HG03378 (cell line): ENCODE results near the gene LZTS3.
"Not testable (repeated sequence)": the region's sequence is repeated elsewhere in the genome, so short reads cannot be mapped to it uniquely, and the experiment has no call there.

Experiments
- ATAC-seq: cut with Tn5 transposase; IDR thresholded peaks from one replicate; pipeline ENCODE4 v1.9.1; 2021; ENCODE audit warnings: mild to moderate bottlenecking, moderate library complexity; ENCODE audit not compliant: unreplicated experiment

Gene LZTS3

DNA sequence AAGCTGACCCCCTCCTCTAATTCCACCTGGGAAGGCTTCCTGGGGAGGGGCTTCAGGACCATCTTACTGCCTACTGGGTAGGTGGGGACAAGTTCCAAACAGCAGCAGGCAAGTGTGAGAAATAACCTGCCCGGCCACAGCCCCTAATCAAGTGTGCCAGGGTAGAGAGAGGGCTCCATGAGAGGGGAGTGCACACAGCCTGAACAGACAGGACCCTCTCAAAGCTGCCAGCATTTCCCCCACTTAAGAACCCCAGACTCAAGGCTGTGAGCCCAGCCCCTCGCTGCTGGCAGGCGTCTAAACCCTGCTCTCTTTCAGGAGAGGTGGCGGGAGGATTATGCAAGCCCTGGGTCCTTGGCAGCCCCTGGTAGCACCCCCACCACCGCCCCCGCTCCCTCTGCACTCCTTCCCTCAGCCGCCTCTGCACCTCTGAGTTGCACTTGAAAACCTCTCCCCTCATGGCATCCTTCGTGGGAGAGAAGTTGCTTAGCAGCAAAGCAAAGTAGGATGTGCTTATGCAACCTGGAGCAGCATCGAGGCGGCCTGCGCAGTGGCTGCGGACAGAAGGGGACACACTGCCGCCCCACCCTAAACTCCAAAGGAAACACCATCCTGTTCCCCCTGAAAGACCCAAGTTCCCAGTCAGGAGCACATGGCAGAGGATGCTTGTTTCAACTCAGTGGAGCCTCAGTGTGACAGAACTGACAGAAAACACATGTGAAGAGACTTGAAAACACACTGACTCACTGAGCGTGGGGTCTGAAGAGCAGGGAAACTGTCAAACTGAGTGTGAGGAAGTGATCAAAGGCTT lies 20.7 kb upstream of the LZTS3 start:
- no peak for ATAC-seq

DNA sequence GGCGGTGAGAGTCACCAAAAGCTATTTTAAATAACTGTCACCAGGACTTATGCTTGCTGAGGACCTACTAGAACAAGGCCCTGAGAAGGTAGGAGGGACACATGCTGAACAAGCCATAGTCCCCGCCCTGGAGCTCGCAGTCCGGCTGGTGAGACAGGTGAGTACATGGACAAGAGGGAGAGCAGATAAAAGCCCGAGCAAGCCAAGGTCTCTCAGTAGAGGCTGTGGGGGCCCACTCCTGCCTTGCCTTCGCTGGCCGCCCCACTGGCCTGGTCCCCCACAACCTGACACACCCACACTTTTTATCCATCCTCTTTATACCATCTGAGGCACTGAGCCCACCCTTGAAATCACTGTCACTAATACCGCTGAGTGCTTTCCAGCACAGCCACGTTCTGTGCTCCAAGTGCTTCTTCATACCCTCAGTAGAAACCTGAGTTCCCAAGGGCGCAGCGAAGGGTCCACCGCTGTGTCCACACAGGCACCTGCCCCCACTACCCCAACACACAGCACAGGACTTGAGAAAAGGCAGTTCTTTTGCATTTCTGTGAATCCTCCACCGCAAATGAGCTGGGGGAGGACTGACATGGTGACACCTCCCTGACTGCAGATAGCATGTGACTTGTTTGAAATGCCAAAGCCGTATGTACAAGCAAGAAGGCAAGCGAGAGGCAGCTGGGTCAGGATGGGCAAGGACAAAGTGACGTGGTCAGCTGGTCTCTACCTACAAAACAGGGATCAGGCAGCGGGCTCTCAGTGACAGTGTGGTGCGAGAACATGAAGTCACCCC lies 19.1 kb upstream of the LZTS3 start:
- ATAC-seq = no peak

DNA sequence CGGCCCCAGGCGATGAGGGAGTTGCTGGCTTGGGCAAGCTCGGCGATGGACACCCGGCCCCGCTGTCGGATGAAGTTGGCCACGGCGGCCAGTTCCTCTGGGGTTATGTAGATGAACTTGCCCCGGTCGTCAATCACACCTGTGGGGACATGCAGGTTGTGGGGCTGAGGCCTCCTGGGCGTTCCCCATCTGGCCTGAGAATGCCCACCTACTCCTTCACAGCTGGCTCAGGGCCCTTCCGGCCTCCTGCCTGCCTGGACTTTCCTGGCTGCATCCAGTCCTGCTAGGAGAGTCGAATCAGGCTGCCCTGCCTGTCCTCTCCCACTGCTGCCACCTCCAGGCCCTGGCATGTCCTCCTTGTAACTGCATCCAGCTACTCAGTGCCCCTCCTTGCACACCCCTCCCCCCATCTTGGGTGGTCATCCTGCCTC lies 17.3 kb upstream of the LZTS3 start:
- no peak for ATAC-seq

DNA sequence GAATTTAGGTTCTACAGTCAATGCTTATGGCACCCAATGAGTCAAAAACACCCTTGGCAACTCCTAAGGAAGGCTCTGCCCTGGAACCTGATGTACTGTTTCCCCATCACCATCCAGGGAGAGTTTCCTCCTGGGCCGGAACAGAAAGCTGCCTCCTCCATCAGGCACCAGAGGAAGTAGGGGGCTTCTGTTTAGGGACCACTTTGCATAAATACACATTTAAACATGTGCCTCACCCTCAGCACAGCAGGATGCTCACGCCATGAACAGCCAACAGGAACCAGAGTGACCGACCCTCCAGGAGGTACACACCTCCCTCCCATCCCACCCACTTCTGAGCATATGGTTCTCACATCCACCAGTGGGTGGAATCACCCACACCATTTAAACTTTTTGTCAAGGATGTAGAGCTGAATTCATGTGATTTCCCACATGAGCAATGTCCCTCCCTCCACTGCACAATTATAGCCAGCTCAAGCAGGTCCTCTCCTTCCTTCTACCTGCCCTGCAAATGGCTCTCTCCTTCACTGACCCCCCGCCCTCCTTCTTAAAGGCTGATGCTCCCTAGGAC lies 16.3 kb upstream of the LZTS3 start:
- no peak for ATAC-seq

DNA sequence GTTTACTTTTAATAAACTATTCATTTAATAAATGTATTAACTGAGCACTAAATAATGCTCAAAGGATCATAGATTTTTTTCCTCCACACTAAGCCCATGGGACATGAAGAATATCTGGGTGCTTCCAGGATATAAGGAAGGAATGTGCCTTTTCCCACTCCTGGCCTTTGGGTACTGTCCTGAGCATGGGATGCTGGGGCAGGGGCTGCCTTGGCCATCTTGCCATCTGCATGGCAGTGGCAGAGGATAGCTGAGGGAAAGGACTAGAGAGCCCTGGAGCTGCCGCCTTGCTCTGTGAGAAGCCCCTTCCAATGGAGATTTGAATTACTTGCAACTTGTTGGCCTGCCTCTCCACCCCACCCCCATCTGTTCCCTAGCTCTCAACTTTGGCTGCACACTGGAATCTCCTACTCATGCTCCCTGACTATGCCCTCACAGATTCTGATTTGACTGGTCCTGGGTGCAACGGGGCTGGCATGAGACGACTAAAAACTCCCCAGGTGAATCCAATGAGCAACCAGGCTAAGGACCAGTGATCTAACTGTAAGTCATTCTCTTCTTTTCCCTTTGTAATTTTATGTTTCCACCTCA lies 15.6 kb upstream of the LZTS3 start:
- no peak for ATAC-seq

DNA sequence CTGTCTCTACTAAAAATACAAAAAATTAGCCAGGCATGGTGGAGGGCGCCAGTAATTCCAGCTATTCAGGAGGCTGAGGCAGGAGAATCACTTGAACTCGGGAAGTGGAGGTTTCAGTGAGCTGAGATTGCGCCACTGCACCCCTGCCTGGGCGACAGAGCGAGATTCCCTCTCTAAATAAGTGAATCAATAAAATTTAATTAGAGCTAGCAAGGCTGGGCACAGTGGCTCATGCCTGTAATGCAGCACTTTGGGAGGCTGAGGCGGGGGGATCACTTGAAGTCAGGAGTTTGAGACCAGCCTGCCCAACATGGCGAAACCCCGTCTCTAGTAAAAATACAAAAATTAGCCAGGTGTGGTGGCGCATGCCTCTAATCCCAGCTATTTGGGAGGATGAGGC lies 14.5 kb upstream of the LZTS3 start:
- ATAC-seq = not testable (repeated sequence)

DNA sequence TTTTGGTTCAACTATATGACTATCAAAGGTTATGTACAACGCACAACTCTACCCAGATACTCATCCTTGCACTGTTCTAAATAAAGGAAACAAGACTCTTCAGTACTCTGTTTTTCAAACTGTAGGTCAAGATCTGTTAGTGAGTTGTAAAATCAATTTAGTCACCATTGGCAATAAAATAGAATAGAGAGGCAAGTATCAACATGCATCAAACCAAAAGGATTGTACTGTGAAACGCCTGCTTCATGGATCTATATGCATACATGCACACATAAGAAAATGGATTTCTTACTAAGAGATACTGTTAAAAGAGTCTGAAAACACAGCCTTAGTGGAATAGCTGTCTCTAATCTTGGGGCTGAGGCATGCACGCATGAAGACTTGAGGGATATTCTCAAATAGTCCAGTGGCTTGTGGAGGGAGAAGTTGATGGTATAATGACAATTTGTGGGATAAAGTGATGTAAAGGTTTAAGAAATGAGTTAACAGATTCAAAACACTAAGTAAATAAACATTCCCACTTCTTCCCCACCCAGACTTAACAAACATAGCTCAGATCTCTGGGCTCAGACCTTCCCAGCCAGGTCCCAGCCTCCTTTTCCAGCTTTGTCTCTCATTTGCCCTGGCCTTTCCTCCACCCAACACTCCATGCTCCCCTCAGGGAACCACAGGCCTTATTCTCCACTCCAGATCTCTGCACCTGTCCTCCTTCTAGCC lies 10.7 kb upstream of the LZTS3 start:
- ATAC-seq = no peak

DNA sequence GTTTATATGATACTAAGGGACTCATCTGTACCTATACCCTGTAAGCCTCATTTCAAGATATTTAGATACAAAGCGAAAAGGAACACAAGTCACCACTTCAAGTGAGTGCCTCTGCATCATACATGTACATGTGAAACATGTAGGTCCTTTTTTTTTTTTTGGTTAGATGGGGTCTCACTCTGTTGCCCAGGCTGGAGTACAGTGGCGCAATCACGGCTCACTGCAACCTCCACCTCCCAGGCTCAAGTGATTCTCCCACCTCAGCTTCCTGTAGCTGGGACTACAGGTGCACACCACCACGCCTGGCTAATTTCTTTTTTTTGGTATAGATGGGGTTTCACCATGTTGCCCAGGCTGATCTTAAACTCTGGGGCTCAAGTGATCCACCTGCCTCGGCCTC lies 9.1 kb upstream of the LZTS3 start:
- ATAC-seq = not testable (repeated sequence)

DNA sequence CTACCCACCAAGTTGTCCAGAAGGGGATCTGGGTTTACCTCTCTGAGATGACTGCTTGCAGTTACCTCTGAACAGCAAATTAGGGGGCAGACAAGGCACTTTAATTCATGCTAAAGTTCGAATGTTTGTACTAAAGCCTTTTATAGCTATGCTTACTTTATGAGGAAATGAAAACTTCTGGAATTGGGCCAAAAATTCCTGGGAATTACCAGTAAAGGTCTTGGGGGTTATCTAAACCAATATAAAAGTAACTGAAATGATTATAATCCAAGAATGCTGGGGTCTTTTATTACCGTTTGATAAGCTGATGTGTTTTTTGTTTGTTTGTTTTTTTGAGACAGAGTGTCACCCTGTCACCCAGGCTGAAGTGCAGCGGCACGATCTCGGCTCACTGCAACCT lies 7.9 kb upstream of the LZTS3 start:
- ATAC-seq = no peak

DNA sequence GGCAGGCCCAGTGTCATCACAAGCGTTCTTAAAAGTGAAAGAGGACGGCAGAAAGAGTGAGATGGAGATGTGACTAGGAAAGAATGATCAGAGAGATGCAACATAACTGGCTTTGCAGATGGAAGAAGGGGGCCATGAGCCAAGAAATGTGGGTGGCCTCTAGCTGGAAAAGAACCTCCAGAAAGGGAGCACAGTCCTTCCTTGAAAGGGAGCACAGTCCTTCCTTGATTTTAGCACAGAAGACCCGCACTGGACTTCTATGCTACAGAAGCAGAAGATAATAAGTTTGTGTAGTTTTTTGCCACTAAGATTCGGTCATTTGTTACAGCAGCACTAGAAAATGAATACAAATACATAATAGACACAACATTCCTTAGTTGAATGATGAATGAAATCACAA lies 7.0 kb upstream of the LZTS3 start:
- no peak for ATAC-seq

DNA sequence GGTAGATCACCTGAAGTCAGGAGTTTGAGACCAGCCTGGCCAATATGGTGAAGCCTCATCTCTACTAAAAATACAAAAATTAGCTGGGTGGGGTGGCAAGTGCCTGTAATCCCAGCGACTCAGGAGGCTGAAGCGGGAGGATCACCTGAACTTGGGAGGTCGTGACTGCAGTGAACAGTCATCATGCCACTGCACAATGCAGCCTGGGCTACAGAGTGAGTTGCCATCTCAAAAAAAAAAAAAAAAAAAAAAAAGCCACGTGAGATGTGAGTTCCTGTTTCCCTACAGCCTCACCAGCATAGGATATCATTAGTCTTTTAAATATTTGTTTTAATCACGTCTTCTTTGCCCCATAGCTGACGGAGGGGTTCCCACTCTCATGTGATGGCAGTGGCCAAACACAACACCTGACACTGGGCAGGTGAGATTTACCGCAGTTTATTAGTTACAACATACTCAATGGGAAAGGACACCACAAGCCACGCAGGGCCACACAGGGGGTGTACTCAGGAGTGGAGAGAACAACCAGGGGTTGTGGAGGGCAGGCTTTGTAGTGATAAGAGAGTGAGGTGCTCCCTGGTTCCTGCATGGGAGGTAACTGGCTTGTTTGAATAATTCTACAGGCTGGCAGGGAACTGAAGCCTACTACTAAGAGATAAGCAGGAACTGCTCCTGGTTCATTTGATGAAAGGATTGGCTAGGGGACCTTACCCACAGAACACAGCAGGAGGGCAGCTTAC lies 4.6 kb upstream of the LZTS3 start:
- ATAC-seq = no peak

DNA sequence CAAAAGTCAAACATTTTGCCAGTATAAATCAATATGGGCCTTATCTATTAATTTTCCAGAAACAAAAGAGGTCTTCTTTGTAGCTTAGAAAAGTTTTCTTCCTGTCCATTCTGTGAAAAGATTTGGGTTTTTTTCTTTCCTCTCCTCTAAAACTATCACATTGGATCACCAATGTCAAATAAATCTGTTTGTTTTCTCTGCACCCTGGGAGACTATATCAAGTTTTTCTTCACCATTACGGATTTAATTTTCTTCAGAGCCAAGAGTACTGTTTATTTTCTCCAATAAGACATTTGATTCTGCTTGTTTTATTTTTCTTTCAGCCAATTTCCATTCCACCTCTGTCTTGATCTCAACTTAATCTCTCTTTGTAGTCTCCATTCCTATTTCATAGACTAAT lies 1.9 kb upstream of the LZTS3 start:
- ATAC-seq = no peak

DNA sequence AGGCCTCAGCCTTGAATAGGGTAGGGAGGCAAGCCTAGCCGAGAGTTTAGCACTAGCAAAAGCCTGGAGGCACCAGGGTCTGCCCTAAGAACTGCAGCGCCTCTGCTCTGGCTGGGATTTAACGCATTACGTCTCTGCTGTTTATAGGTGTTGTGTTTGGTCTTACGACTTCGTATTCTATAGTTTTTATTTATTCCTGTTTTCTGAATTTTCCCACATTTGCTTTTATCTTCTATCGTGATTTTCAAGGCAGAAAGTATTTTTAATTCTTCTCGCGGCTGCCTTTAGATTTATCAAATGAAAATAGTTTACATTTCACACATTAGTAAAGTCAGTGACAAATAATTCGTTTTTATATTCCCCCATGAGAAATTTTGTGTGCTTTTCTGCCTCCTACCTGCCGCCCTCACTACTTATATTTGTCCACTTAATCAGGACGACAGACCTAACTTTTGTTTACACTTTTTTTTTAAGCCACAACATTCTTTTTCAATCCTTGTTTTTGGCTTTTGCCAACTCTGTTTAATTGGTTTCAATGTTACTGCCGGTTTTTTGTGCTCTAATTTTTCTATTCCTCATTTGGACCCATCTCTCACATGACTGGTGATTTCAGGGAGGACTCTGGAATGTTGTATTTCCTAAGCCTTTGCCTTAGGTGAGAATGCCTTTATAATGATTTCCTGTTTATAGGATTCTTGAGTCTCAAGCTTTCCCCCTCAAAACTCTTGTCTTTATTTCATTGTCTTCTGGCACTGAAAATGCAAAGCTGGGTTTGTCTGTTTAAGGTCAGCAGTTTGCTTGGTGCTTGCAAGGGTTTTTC lies 1.3 kb upstream of the LZTS3 start:
- no peak for ATAC-seq

DNA sequence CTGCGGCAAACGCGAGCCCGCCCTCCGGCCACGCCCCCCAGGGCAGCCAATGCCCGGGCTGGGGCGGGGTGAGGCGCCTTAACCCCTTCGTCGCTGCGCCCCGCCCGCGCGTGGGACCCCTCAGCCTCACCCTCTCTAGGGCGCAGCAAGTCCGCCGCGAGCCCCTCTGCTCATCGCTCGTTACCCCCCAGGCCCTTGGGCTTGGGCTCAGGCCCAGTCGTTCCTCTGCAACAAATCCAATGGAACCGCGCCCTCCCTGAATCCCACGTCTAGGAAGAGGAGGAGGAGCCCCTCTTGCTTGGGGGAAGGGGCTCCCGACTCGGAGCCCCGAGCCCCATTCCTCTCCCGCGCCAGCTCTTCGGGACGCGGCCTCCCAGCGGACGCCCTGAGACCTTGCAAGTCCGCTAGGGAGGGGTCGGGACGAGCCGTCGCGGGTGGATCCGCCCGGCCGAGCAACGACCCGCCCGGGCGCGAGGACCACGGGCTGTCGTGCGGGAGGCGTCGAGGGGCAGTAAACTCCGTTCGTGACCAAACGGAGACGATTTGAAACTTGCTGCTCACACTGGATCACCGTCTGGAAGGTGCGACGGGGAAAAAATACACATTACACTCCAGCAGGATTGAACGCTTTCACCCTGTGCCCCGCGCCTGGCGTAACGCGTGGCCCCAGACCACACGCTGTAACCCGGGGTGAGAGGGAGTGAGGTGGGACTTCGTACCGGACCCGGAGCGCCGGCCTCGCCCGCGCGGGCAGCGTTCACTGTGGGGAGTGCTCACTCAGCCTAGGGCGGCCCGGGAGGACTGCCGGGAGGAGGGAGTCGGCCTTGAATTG lies 477 bp upstream of the LZTS3 start:
- ATAC-seq = peak; percentile 33

DNA sequence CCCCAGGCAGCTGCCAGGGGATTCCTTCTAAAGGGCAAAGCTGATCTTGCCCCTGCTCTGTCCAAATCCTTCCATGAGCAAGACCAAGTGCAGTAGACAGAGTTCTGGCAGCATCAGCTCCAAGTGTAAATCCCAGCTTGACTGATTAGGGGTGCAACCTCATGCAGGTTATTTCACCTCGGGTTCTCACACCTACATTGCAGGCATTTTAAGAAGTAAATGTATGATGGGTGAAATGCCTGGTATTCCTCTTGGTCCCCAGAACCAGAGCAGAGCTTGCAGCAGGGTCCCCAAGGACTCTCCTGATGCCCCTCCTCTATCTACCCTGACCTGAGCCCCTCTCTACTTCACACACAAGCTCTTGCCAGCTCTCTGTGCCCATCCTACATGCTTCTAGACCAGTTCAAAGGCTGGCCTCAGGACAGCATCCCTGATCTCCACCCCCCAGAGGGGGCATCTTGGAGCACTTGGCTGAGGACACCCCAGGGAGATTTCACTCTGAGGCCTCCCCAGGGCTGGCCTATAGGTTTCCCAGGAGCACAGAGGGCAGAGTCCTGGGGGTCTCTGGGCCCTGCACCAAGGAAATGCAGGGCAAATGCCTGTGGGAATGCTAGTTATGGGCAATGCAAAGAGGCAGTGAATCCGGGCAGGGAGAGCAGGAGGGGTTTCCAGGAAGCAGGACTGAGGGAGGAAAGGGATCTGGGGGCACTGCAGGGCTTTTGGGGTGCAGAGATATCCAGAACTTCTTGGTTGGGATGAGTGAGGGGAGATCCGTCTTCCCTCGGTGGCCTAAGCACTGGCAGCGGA lies 1.0 kb downstream of the LZTS3 start:
- no peak for ATAC-seq

DNA sequence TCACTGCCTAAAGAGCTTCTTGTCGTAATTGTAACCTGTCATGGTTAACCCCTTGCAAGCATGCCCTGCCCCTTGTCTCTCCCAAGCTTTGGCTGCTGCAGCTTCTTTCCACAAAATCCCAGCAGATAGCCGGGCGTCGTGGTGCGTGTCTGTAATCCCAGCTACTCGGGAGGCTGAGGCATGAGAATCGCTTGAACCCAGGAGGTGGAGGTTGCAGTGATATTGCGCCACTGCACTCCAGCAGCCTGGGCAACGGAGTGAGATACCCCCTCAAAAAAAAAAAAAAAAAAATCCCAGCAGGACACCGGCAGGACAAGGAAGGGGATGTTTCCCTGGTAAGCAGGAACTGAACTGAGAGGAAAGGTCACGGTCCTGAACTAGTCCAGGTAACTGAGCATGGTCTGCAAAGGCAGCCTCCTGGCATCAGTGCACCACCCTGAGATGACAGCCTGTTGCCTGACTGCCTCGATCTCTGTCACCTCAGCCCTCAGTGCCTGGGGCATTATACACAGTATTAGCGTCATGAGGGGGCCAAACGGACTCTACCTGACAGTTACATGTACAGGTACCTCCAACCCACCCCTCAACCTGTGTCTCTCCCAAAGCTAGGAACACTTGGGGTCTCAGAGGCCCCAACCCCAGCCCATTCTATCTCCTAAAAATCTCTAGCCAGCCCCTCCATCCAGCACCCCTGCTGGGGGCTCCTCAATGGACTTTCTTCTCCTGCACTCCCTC lies 1.8 kb downstream of the LZTS3 start:
- ATAC-seq = no peak
